GM18520 (cell line): ENCODE data around the gene ALOX5.
A peak's percentile ranks its signal among the peaks of the same experiment; 100 is the strongest.

Experiments
- ATAC-seq: cut with Tn5 transposase; IDR thresholded peaks from one replicate; pipeline ENCODE4 v1.9.1; 2021; ENCODE audit not compliant: unreplicated experiment

The ALOX5 gene

DNA sequence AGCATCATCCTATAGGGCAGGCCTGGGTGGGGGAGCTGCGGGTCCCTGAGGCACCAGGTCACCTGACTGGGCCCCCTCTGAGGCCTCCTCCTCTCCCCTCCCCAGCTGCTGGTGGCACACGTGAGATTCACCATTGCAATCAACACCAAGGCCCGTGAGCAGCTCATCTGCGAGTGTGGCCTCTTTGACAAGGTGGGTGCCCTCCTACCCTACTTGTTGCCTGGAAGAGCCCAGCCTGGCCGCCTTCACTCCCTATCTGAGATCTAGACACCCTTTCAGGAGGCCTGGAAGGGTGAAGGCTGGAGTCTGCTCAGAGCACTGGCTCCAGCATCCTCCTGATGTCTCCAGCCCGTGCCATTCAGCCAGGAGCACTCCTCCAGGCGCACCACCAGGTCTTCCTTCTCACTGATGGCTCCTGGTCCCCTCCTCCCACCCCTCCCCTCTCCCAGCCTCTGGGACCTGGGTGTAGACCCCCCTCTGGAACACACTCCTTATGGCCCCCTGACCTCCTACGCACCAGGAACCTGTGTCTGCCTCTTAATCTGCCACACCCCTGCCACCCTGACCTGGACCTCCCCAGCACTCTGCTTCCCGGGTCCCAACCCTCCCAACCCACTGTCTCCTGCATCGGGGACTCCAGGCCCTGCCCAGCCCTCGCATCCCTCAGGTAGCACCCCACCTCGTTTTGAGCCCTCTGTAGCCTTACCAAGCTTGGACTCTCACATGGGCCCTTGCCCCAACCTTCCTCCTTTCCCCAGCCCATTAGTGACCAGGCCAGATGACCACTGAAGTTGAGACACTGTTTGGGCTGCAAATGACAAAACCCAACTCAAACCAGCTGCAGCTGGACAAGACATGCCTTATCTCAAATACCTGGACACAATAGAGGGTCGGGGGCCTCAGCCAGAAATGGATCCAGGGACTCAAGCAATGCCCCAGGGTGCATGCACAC is 67.5 kb downstream of the ALOX5 start:
- ATAC-seq: no peak

DNA sequence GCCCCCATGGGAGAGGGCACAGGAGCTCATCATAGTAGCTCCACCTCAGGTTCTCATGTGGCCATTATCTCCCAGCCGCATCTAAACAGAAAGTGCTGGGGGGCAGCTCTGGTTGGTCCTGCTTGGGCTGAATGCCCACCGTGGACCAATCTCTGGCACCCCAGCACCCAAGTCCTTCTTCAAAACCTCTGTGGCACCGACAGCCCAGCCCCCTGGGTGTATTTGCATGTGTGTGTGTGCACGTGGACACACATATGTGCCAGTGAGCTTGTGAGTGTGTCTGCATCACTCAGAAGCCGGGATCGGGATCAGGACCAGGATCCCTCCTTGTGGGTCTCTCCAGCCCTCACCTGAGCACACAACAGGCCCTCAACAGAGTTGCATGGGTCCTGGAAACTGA is 68.2 kb downstream of the ALOX5 start:
- ATAC-seq: no peak

DNA sequence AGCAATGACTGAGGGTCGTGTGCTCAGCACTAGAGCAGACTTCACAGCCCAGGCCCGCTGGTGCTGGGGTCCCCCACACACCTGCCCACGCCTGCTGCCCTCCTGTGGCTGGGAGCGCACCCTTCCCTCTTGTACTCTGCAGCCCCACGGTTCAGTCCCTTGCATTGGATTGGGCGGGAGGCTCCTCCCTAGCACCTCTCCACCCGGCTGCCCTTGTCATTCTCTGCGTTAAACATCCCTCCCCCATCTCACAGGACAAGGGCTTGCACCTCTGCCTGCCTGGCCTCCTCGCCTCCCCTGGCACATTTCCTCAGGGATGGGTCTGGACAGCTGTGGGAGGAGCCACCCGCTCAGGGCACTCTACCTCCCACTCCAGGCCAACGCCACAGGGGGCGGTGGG is 68.6 kb downstream of the ALOX5 start:
- no peak for ATAC-seq

GRCh38 chr10:45443101-45444009 is 69.3 kb downstream of the ALOX5 start:
- ATAC-seq: no peak

GRCh38 chr10:45444022-45444421 is 70.0 kb downstream of the ALOX5 start:
- ATAC-seq: no peak

DNA sequence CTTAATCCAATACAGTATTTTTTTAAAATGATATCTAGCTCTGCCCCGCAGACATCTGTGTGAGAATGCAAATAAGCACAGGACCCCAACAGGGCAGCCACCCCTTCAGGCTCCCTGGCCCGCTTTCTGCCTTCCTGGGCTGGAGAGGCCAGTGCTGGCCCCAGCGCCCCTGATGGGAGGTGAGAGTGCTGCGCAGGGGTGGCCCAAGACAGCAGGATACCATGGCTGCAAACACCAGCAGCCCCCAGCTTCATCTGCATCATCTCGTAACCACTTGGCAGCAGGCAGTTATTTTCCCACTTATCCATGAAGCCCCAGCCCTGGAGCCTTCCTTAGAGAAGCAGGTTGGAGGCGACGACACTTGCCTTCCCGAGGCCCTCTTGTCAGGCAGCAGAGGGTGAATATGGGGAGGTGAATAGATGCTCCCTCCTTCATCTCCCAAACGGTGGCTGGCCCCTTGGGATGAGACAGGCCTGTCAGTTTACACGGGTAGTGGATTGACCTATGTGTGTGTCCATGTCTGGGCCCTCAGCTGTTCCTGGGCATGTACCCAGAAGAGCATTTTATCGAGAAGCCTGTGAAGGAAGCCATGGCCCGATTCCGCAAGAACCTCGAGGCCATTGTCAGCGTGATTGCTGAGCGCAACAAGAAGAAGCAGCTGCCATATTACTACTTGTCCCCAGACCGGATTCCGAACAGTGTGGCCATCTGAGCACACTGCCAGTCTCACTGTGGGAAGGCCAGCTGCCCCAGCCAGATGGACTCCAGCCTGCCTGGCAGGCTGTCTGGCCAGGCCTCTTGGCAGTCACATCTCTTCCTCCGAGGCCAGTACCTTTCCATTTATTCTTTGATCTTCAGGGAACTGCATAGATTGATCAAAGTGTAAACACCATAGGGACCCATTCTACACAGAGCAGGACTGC is 71.2 kb downstream of the ALOX5 start:
- ATAC-seq: no peak

DNA sequence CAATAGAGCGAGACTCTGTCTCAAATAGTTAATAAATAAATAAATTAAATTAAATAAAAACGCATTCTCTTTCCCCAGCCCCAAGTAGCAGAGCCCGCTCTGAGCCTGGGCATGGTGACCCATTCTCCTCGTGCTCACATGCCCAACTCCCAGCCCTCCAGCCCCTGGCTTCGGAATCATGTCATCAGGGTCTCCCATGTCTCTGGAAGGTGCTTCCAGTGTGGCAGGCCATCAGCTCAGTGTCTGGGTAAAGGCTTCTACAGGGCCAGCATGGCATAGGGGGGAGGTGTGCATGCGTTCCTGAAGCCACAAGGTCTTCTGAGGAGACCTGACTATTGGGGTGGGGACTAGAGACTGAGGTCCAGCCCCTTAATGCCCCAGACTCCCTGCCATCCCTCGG is 72.8 kb downstream of the ALOX5 start:
- ATAC-seq: no peak

GRCh38 chr10:45447416-45447815 is 73.4 kb downstream of the ALOX5 start:
- ATAC-seq: no peak

DNA sequence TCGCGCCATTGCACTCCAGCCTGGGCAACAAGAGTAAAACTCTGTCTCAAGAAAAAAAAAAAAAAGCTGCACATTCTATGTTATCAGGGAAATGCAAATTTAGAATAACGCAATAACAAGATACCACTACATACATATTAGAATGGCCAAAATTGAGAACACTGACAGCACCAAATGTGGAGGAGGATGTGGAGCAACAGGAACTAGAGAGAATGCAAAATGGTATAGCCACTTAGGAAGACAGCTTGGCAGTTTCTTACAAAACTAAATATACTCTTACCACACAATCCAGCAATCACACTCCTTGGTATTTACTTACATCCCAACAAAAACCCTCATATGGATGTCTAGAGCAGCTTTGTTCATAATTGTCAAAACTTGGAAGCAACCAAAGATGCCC is 76.8 kb downstream of the ALOX5 start:
- no peak for ATAC-seq

DNA sequence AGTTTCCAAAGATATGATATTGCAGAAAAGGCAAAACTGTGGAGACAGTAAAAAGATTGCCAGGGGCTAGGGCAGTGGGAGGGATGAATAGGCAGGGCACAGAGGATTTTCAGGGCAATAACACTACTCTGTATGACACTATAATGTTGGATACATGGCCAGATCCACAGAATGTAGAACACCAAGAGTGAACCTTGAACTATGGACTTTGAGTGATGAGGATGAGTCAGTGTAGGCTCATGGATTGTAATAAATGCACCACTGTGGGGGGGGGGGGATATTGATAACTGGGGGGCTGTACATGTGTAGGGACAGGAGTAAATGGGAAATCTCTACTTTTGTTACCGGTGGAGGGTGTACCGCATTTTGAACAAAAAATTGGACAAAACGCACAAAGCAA is 77.4 kb downstream of the ALOX5 start:
- ATAC-seq: no peak

GRCh38 chr10:45452268-45452667 is 78.3 kb downstream of the ALOX5 start:
- ATAC-seq: no peak

GRCh38 chr10:45452743-45453452 is 78.9 kb downstream of the ALOX5 start:
- ATAC-seq: no peak

DNA sequence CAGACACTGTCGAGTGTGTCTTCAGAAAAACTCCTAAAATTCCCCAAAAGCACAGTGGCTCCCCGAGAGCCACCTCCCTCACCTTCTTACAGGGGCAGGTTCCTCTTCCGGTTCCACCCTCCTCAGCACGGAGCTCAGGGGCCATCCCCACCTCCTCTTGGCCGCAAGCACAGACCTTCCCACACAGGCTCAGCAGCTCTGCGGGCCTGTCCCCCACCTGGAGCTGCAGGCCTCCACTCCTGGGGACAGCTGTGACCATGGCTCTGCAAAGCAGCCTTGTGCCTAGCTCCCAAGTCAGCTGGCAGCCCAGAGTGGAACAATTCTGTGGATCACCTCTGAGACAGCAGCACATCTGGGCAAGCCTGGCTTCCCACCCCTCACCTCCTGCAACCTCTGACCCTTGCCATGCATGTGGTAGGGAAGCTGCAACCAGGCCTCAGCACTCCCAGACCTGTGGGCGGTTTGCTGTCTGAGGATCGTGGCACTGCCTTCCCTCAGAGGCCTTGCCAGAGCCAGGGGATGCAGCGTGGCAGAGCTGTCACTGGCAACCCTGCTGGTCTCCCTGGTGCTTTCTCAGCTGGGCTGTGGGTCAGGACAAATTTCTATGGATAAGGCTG is 79.7 kb downstream of the ALOX5 start:
- no peak for ATAC-seq

GRCh38 chr10:45454262-45454661 is 80.2 kb downstream of the ALOX5 start:
- no peak for ATAC-seq

DNA sequence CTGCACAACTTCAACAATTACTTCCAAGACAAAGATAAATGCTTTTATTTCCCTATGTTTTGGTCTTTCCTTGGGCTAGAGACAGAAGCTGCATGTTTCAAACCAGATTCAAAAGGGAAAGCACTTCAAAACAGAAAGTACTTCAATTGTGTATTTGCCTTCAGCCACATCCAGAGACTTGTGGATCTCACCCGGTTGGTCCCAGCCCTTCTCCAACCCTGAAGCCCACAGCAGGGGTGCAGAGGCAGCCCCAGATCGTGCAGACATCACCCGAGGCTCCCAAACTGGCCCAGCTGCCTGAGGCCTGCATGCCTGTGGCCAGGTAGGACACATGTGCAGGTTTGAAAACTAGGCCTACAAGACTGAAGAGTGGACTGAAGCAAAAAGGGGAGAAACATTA is 80.8 kb downstream of the ALOX5 start:
- ATAC-seq: no peak

GRCh38 chr10:45456233-45456632 is 82.2 kb downstream of the ALOX5 start:
- ATAC-seq: no peak

DNA sequence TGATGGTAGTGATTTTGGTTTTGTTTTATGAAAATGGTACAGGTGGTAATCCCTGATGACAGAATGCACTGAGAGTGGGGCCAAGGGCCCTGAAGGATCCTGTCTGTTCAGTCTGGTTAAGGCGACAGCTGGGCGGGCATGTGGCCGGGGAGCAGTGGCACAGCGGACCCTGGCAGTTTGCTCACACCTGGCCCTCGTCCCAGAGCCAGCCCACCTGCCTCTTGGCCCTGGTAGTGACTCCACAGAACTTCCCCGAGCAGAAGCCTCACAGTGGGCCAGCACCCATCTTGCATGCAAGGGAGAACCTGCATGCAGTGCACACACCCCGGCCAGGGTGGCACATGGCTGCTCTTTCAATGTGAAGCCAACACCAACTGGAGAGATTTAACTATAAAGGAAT is 82.8 kb downstream of the ALOX5 start:
- ATAC-seq: no peak

- ATAC-seq: no peak
Measured at GRCh38 chr10:45457487-45457886, 83.5 kb downstream of the ALOX5 start.

GRCh38 chr10:45460235-45460878 is 86.3 kb downstream of the ALOX5 start:
- peak; percentile 16 for ATAC-seq
